Erythroblast (primary cell): ENCODE results near the gene USF2.

Experiments used
- GATA1 ChIP-seq: IDR thresholded peaks from 2 replicates; pipeline ENCODE4 v1.6.1; 2011; ENCODE audit warnings: low read depth, mild to moderate bottlenecking, control low read depth, low read length, moderate library complexity
- POLR2A ChIP-seq: IDR thresholded peaks from 2 replicates; pipeline ENCODE4 v1.6.1; 2011; ENCODE audit warnings: mild to moderate bottlenecking, low read length

DNA sequence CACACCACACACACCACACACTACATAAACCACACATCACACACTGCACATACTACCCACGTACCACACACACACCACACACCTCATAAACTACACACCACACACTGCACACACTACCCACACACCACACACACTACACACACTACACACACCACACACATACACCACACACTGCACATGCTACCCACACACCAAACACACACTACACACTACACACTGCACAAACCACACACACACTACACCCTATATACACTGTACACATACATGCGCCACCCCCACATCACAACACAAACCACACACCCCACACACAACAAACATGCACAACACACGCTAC lies 28.7 kb downstream of the USF2 start:
- no peak for TF ChIP-seq POLR2A
- no peak for TF ChIP-seq GATA1
